HG03460 (cell line): ENCODE measurements around the gene HDAC4.

Source experiments
- ATAC-seq: cut with Tn5 transposase; IDR thresholded peaks from one replicate; pipeline ENCODE4 v1.9.1; 2021; ENCODE audit not compliant: unreplicated experiment

The HDAC4 gene

DNA sequence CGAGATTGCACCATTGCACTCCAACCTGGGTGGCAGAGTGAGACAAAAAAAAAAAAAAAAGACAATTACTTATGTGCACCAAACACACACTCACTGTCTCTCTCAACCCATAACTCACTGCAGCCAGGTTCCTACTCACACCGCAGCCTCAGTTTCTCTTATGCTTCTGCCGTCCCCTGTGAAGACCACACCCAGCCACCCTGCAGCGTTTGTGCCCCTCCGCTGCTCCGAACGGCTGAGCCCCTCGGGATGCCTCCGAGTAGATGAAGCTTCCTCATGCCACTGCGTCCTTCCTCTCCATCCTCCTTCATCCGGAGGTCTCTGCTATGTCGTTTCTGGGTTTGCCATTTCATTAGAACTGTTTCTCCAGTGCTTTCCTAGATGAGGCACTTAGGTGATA is 392.8 kb downstream of the HDAC4 start:
- no peak for ATAC-seq

DNA sequence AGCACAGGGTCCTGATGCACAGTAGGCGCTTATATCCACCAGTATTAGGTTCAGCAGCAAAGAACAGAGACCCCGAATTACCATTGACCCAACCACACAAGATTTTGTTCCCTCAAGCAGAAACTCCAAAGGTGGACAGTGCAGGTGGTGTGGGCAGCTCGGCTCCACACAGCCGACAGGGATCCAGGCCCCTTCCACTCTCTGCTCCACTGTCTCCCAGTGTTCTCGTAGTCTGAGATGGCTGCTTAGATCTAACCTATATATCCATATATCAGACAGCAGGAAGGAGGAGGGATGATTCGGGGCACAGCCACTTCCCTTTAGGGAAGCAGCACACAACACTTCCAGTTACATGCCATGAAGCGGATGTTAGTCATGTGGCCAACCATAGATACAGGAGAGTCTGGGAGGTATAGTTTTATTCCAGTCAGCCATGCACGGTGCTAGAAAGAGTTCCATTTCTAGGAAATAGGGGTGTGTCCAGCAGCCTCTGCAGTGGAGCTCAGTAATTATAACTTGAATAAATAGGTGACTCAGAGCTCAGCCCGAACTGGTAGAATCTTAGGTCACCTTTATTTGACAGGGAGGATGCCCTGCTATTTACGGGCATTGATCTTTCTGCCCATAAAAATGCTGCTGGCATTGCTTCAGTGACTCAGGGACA is 394.1 kb downstream of the HDAC4 start:
- ATAC-seq: no peak

DNA sequence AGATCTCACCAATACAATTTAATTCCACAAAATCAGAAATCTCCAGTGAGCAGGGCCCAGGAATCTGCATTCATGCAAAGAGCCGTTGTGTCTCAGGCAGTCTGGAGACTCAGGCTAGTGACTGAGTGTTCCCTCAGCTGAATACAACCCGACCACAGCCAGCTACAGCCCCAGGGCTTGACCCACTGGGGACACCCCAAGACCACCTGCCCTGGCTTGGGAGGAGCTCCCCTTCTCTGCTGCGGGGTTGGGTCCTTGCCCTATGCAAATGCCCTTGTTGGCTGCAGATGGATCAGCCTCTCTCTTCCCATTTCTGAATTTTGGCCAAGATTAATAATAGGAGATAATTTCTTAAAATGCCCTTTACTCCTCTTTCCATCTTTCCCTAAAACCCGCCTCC is 395.2 kb downstream of the HDAC4 start:
- ATAC-seq: no peak

DNA sequence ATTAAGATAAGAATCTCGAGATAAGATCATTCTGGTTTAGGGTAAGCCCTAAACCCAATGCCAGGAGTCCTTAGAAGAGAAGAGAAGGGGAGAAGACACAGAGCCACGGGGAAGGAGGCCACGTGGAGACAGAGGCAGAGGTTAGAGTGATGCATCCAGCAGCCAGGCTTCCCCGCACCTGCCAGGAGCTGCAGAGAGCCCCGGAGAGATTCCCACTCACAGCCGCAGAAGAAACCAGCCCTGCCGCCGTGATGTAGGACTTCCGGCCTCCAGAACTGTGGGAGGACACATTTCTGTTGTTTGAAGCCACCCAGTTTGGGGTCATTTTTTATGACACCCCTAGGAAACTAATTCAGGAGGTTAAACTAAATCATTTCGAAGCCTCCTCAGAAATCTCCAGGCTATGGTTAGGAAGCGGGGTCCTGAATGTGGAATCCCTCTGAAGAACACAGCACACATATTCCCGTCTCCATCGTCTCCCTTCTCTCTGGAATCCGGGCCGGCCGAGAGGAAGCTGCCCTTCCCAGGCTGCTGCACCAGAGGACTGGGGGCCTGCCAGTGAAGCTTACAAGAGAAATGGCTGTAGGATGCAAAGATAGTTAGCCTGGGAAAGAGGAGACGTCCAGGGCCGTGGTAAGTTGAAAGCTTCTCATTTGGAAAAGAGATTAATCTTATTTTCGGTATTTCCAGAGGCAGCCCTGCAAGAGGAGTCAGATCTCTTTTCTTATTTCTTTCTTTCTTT is 396.4 kb downstream of the HDAC4 start:
- no peak for ATAC-seq

DNA sequence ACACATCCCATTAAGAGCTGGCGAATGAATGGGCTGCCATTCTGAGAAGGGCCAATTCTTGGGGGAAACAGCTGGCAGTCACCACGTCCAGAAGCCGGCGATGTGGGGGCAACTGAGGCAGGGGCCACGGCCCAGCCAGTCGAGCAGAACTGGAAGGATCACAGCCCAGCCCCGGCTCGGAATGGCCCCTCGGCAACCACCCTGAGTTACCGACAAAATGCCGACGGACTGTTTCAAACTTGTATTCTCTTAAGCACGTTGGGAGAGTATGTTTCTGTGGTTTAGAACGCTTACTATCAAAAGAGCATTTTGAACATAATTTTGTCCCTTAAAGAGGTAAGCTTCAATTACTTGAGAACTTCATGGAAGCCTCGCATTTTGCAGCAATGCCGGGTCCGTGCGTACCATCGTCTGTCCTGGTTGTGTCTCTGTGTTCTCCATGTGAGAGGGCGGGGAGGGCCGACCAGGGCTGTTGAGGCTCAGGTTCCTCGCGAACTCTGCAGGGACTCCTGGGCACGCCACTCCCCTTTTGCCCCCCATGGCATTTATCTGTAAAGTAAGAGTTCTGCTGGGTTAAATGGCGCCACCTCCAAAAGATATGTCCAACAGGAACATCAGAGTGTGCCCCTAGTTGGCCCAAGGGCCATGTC is 397.1 kb downstream of the HDAC4 start:
- no peak for ATAC-seq

DNA sequence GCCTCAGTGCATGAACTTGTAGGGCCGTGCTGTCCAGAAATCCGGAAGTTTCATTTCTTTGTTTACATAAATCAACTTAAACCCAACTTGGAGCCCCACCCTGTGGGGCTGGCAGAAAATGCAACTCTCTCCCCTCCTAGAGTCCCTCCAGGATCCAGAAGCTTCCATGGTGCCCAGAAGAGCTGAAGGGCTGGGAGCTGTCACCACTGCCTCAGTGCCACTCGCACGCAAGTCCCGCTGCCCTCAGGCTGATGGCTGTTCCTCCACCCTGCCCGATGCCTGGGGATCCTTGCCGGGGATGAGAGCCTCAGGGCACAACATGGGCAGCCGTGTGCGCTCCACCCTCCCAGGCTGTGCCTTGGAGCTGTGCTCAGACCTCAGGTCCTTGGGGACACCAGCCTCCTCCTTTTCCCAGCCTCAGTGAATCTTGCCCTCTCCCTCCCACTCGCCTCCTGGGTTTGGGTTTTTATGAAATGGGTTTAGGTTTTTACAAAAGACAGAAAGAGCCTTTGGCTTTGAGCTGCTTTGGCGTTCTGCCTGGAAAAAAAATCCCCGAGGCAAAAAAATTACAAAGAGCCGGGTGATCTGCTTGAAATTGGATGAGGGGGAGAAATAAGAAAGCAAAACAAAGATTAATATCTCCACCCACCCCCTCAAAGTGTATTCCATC is 397.7 kb downstream of the HDAC4 start:
- no peak for ATAC-seq

DNA sequence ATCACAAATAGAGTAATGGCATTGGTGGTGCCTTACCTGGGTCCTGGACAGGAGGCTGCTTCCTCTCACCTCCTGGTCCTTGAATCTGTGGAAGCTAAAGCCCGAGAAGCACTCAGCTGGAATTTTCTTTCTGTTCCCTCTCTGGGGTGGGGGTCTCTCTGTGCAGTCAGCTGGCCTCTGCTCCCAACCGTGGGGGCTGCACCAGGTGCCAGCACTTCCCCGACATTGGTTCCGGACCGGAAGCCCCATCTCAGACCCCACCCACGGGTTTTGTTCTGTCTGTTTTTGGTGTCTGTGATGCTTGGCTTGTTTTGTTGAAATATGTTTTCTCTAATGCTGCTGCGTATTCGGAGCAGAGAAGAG is 398.2 kb downstream of the HDAC4 start:
- ATAC-seq: no peak

DNA sequence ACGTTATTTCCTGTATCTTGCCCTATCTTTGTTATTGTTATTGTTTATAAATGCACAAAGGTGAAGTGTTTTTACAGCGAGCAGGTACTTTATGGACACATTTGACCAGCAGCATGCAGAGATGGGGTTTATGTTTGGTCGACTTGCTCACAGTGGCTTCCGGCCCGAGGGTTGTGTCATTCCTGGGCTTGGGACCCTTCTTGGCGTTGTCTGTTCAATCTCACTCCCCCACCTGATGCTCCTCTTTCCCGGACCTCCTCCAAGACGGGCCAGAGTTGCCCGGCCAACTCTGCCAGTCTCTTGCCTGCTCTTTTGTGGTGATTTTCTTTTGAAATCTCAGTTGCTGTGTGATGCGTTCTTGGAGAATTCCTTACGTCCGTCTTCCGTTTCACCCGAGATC is 399.0 kb downstream of the HDAC4 start:
- no peak for ATAC-seq

DNA sequence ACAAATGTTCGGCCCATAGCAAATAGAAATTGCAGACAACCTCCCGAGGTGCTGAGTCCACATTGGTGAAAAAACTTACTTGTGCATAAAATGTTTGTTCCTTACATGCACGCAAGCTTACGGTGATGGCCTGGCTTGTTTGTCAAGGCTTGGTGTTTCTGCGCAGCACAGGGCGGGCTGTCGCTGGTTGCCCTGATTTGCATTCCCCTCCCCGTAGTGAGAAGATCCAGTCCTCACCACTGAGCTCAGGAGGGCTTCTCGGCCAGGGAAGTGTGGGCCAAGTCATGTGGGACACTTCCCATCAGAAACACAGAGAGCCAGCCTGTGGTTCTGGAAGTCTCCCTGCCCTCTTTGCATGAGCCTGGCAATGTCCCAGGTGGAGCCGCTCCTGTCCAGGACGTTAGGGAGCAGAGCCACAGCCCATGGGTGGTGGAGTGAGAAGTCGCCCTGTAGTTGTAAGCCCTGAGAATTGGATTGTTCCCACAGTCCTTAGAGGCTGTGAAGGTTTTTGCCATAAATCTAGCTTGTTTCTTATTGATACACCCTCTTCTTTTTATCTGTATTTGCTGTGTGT is 400.2 kb downstream of the HDAC4 start:
- no peak for ATAC-seq

DNA sequence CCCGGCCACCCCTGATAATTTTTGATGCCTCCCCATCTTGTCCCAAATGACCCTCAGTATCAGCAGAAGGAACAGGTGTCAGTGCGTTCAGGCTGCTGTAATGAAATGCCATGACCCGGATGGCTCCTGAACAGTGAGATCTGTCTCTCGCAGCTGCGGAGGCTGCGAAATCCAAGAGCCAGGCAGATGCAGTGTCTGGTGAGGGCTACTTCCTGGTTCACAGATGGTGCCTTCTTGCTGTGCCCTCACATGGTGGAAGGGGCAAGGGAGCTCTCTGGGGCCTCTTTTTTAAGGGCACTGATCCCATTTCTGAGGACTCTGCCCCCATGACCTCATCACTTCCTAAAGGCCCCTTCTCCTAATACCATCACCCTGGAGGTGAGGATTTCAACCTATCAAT is 400.7 kb downstream of the HDAC4 start:
- ATAC-seq: no peak

DNA sequence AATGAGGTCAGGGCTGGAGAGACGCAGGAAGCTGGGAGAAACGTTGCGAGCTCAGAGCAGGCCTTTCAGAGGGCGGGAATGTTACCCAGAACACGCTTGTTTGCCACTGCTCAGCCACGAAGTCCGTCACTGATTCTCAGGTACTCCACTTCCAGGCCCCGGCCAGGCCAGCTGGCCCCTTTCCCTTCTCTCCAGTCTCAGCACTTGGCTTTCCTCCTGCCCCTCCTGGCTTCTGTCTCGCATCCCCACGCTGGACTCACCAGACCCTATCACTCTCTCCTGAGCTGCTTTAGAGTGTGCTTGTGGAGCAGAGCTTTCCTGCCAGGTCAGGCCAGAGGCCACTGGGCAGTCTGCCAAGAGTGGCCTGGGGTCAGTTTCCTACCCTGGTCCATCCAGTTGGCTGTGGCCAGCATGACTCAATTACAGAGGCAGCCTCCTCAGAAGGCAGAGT is 401.5 kb downstream of the HDAC4 start:
- ATAC-seq: no peak

DNA sequence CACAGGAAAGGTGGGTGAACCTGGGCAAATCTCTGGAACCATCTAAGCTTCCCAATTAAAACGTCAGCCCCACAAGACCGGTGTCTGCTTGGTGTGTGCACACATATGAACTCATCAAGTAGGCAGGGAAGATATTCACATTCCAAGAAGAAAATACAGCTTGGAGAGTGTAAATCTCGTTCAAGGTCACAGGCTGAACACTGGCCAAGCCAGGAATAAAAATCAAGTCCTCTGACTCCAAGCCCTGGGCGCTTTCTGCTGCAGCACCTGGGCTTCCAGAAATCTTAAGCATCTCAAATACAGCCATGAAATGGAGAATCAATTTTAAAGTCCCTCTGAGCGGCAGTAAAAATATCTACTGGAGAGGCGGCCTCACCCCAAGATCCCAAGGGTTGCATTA is 402.0 kb downstream of the HDAC4 start:
- ATAC-seq: no peak
